Measurements from ENCODE around the gene PDE6G.

Gene PDE6G

GRCh38 chr17:81701288-81702071, 45.1 kb upstream of the PDE6G start:
- peak overlapping the region; percentile 97 for H3K27ac ChIP-seq (ENCODE audit: extremely low read depth, low read depth, low read length)
- peaks cover 6% of the 10 kb centered on the region; the same call in 1 of the 2 replicates for H3K4me1 ChIP-seq (ENCODE audit: control insufficient read depth, insufficient read depth, low read length)
- H3K9me3 ChIP-seq (ENCODE audit: control insufficient read depth, insufficient read depth, low read depth, low read length): no peaks in the 10 kb centered on the region
- H3K4me3 ChIP-seq (ENCODE audit: low read depth, low read length): peak overlapping the region; percentile 73
- peaks cover 49 to 81% of the 10 kb centered on the region in 2 experiments for H3K36me3 ChIP-seq (ENCODE audit: control insufficient read depth in 2 of 2, insufficient read depth in 1 of 2, low read length in 2 of 2)
- CTCF ChIA-PET: interaction anchor here (0.7 to 2.4 kb wide), 8 partner anchors 10 to 559 kb away, joined by 3 to 9 read pairs (median 4); partner anchors contain the start of genes ARL16 and HGS
- POLR2A ChIA-PET: interaction anchor here (0.5 to 4.0 kb wide), 13 partner anchors 10 to 435 kb away, joined by 3 to 109 read pairs (median 6); partner anchors contain the start of genes ARL16, CCDC137, HGS and OXLD1
- TF ChIP-seq ZNF121 (tag by site-specific recombination; IDR thresholded peaks at IDR 0.05) (no peak), ZNF501 (tag by site-specific recombination; IDR thresholded peaks at IDR 0.05) (no peak), ZNF16 (tag by site-specific recombination; IDR thresholded peaks at IDR 0.05; ENCODE audit: low read depth) (no peak), ZSCAN30 (tag by site-specific recombination; IDR thresholded peaks at IDR 0.05) (peak; percentile 66; the same call in 1 of the 2 replicates), ZNF133 (tag by site-specific recombination; IDR thresholded peaks at IDR 0.05) (no peak), ZXDB (tag by site-specific recombination; IDR thresholded peaks at IDR 0.05) (peak; percentile 43; the same call in 1 of the 2 replicates), ZNF518A (tag by site-specific recombination; conservative IDR thresholded peaks at IDR 0.05; ENCODE audit: low read depth) (no peak), ZNF138 (tag by site-specific recombination; IDR thresholded peaks at IDR 0.05; ENCODE audit: borderline replicate concordance) (no peak), ZFP37 (tag by site-specific recombination; IDR thresholded peaks at IDR 0.05) (0 out of 2 replicates have a peak, but pooled peaks have one; percentile 35), ZFP69B (tag by site-specific recombination; IDR thresholded peaks at IDR 0.05) (no peak), ZNF791 (tag by site-specific recombination; IDR thresholded peaks at IDR 0.05) (no peak), ZNF280D (tag by site-specific recombination; IDR thresholded peaks at IDR 0.05) (no peak), ZNF561 (tag by site-specific recombination; IDR thresholded peaks at IDR 0.05; ENCODE audit: borderline replicate concordance) (peak; percentile 36; the same call in 1 of the 2 replicates), ZBTB21 (tag by site-specific recombination; IDR thresholded peaks at IDR 0.05) (no peak), ZBTB17 (tag by site-specific recombination; IDR thresholded peaks at IDR 0.05) (no peak), ZNF423 (tag by site-specific recombination; IDR thresholded peaks at IDR 0.05) (0 out of 2 replicates have a peak, but pooled peaks have one; percentile 5), ZFP41 (tag by site-specific recombination; IDR thresholded peaks at IDR 0.05; ENCODE audit: borderline replicate concordance) (no peak), ZNF704 (tag by site-specific recombination; IDR thresholded peaks at IDR 0.05) (no peak), SCRT2 (tag by site-specific recombination; IDR thresholded peaks at IDR 0.05) (peak; percentile 38), ZNF837 (tag by site-specific recombination; IDR thresholded peaks at IDR 0.05) (no peak), ZBTB11 (tag by site-specific recombination; conservative IDR thresholded peaks at IDR 0.05; ENCODE audit: low read depth) (no peak), ZNF221 (tag by site-specific recombination; IDR thresholded peaks at IDR 0.05; ENCODE audit: borderline replicate concordance) (no peak), ZNF530 (tag by site-specific recombination; IDR thresholded peaks at IDR 0.05; ENCODE audit: low read depth) (no peak), ZNF311 (tag by site-specific recombination; IDR thresholded peaks at IDR 0.05; ENCODE audit: borderline replicate concordance) (no peak), ZNF214 (tag by site-specific recombination; IDR thresholded peaks at IDR 0.05; ENCODE audit: borderline replicate concordance) (no peak)
